HK-2 (cell line): ENCODE measurements around the gene RASGEF1B.
"Not testable (repeated sequence)": the region's sequence is repeated elsewhere in the genome, so short reads cannot be mapped to it uniquely, and the experiment has no call there.

Source experiments
- DNase-seq: peaks from one replicate; pipeline ENCODE4 v3.0.0-alpha.2; 2018; ENCODE audit not compliant: unreplicated experiment

RASGEF1B gene

GRCh38 chr4:81498046-81498445 lies 26.3 kb upstream of the RASGEF1B start:
- no peak for DNase-seq

- no peak for DNase-seq
These were observed 23.6 kb upstream of the RASGEF1B start for GRCh38 chr4:81495345-81495744.

- DNase-seq = no peak
These were observed 22.3 kb upstream of the RASGEF1B start for GRCh38 chr4:81494031-81494431.

- no peak for DNase-seq
These were observed 21.0 kb upstream of the RASGEF1B start for GRCh38 chr4:81492606-81493230.

DNA sequence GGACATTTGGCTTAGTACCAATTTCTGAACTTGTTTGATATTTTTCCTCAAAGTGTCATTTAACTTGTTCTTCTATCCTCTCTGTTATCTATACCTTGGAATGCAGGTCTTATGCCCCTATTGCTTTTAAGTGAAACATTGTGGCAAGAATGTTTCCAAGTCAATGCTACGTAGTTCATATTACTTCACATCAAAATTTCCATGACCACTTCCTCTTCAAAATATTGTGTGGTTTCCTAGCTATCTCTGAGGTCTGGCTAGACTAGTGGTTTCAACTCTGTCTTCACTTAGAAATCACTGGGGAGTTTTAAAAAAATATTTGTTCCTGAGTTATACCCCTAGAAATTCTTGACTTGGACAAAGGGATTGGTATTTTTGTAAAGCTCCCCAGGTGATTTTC lies 20.2 kb upstream of the RASGEF1B start:
- no peak for DNase-seq

GRCh38 chr4:81490403-81491160 lies 18.9 kb upstream of the RASGEF1B start:
- no peak for DNase-seq

- DNase-seq = no peak
These were observed 14.8 kb upstream of the RASGEF1B start for GRCh38 chr4:81486502-81486901.

DNA sequence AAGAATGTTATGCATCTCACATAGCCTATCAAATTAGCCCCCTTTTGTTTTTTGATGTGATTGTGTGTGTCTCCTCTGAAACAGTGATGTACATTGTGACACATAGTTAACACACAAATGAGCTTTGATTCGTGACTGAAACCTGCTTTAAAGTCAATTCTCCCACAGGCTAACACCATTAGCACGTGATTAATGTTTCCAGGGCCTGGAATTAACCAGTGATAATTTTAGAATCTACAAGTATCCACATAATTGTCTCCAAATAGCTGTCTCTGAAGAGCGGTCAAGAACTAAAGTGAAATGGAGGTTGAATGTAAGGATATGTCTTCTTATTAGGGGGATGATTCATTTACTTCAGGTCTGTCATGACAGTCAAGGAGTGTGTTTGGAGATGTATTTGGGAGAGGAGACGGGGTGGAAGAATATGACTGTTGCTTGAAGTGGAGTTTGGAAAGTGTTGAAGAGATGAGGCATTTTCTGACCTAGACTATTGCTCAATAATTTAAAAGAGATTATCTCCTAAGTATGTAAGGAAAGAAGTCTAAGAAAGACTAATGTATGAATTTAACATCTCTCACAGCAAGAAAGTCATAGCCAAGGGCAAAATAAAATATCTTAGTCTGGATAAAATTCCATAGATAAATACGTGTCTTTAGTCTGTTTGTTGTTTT lies 13.7 kb upstream of the RASGEF1B start:
- no peak for DNase-seq

- DNase-seq = no peak
These were observed 10.6 kb upstream of the RASGEF1B start for GRCh38 chr4:81482326-81482725.

DNA sequence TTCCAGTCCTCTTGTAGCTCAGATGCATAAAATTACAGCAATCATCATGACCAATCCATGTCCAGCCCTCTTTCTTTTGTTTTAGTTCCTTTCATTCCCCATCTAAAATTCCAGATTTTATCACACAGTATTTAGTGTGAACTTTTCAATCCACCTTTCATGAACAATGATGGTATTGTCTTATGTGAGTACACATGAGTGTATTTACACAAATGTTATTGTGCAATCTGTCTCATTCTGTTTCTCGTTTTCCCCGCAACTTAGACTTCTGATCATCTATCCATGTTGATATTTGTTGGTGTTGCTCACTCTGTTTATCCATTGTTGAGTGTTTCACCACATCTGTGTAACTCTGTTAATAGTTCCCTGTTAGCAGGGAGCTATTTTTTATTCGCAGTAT lies 9.4 kb upstream of the RASGEF1B start:
- DNase-seq = no peak

DNA sequence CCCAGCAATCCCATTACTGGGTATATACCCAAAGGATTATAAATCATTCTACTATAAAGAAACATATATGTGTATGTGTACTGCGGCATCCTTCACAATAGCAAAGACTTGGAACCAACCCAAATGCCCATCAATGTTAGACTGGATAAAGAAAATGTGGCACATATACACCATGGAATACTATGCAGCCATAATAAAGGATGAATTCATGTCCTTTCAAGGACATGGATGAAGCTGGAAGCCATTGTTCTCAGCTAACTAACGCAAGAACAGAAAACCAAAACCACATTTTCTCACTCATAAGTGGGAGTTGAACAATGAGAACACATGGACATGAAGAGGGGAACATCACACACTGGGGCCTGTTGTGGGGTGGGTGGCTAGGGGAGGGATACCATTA lies 7.9 kb upstream of the RASGEF1B start:
- DNase-seq = not testable (repeated sequence)

GRCh38 chr4:81473331-81474265 lies 1.9 kb upstream of the RASGEF1B start:
- not testable (repeated sequence) for DNase-seq

GRCh38 chr4:81472281-81473182 lies 825 bp upstream of the RASGEF1B start:
- no peak for DNase-seq

DNA sequence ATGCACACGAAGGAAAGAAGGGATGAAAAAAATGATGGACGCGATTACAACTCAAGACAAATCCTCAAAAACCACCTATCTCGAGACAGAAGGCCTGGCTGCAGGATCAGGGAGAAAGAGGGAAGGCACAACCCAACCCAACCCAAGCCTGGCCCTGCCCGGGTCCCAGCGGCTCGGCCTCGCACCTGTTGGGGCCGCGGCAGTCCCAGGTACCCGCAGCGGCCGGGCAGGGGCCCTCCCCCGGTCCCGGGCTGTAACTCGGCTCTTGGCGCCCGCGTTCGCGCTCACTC lies 464 bp downstream of the RASGEF1B start:
- no peak for DNase-seq

GRCh38 chr4:81470456-81471297 lies 1.0 kb downstream of the RASGEF1B start:
- peak; percentile 44 for DNase-seq

- no peak for DNase-seq
These were observed 1.8 kb downstream of the RASGEF1B start for GRCh38 chr4:81469781-81470455.

DNA sequence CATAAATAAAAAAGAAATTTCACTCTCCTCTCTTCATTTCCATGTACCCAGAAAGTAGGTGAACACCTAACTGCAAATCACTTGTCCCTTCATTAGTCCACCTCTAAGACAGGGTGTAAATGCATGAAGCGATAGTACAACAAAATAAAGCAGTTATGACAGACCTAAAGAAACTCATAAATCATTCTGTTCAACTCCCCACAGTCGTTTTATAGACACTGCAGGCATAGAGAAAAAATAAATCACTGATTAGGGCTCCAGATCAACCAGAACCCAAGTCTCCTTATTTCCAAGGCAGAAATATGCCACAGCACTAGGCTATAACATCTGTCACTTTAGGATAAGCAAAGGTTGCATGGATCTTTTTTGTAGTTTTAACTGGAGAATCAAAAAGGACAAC lies 3.0 kb downstream of the RASGEF1B start:
- DNase-seq = no peak

GRCh38 chr4:81467672-81467964 lies 4.1 kb downstream of the RASGEF1B start:
- no peak for DNase-seq

DNA sequence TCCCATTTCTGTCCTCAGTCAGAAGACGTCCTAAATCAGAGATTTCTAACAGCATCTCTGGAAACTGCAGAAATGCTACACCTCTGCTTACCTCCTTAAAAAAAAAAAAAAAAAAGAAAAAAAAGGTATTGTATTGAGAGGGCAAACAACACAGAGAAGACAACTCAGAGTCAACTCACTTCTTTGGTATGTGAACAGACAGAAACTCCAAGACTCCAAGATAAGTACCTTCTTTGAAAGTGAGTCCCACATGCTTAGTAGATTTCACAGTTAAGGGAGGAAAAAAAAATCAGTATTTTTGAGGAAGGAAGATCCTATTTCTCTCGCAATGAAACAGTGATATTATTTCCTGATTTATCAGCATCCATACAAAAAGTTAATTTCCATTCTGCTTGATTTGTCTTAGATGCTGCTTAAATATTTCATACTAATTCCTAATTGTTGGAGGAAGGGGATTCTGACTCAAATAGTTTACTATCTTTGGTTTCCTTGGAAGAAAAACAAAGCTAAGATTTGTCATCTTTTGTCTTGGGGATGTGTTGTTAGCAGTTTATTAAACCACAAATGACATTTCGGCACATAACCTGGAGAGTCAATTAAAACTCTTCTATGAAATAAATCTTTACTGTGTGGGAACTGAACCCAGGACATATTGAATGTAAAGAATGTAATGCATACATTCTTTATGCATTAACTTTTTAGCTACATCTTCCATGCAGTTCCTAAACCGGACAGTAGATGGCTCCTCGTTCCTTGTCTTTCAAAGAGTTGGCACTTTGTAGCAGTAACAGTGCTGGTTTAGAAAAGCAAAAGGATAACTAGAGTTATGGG lies 4.7 kb downstream of the RASGEF1B start:
- peak; percentile 34 for DNase-seq
